Stimulated activated CD4-positive, alpha-beta T cell treated with anti-CD3 and anti-CD28 coated beads, Interleukin-4, amount 100 ng/mL, for 4 hours (primary cell): ENCODE results near the gene SORCS2.

Source experiments
- DNase-seq, 2 experiments: peaks; one replicate each; pipeline ENCODE4 v3.0.0-alpha.2; 2020

The SORCS2 gene

DNA sequence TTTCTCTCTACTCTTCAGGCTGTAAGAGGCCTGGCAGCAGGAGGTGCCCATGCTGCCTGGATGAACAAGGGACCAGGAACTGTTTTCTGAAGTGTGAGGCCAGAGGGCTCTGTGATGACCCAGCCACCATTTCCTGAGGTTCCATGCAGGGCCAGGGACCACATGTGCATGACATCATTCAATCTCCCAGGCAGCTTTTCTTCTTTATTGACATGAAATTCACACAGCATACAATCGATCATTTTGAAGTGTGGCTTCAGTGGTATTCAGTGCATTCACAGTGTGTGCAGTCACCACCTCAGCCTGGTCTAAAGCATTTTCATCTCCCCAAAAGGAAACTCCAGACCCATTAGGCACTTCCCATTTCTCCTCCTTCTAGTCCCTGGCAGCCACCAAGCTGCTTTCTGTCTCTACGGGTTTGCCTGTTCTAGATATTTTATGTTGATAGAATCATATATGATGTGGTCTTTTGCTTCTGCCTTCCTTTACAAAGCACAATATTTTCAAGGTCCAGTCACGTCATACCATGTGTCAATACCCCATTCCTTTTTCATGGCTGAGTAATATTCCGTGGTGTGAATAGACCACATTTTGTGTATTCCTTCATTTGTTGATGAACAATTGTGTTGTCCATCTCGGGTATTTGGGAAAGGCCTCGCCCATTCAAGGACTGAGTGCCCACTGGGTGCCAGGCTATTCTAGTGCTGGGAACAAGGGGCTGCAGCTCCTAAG lies 149.3 kb downstream of the SORCS2 start:
- DNase-seq: no peak

- no peak for DNase-seq
These were observed 150.1 kb downstream of the SORCS2 start for GRCh38 chr4:7342223-7343080.

GRCh38 chr4:7343081-7343655 lies 150.8 kb downstream of the SORCS2 start:
- DNase-seq: no peak

GRCh38 chr4:7343950-7344349 lies 151.6 kb downstream of the SORCS2 start:
- DNase-seq: no peak

GRCh38 chr4:7344636-7345155 lies 152.4 kb downstream of the SORCS2 start:
- DNase-seq: no peak

DNA sequence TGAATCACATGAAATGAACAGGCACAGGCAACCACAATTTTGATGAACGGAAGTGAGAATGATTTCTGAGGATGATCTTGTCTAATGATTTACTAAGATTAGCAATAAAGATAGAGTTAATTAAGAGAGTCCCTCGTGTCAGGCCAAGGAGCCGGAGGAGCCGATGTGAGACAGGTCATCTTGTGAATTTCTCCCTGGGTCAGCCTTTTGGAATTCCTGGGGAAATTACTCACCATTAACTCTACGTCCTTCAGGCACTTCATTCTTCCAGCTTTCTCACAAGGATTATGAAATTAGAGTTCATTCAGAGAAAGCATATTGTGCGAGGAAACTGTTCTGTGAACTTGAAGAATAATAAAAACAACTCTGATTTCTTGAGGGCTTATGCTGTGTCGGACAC lies 155.6 kb downstream of the SORCS2 start:
- DNase-seq: no peak

GRCh38 chr4:7348946-7349900 lies 156.9 kb downstream of the SORCS2 start:
- no peak for DNase-seq

GRCh38 chr4:7350396-7350795 lies 158.1 kb downstream of the SORCS2 start:
- DNase-seq: no peak

DNA sequence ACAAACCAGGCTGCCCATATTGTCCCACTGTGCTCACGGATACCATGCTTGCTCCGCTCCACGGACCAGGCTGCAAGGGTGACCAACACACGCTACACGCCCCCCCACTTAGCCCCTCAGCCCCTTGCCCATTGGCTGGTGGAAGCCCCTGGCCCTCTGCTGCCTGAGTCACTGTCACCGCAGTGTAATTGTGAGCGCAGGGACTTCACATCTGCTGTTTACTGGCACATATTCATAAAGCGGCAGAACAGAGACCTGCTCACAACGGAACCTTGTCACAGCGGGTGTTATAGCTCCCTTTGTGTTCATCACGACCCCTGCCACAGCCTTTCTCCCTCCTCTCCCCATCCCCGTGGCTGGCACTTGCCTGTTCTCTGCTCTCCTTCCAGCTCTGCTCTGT lies 158.7 kb downstream of the SORCS2 start:
- no peak for DNase-seq

DNA sequence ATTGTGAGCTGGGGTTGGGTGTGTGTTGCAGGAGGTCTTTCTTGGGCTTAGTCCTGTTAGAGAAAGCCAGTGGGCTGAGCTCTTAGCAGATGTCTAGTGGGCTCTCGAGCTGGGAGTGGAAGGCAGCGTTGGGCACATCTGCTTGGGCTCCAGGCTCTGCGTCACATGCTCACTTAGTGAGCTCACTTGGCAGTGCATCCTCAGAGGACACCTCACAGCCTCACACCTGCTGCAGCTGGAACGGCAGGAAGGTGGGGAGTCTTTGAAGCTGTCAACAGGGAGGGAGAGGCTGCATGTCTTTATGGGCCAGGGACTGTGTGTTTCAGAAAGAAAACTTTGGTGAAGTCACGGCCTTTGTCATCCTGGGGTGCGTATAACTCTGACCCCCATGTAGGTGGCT lies 160.1 kb downstream of the SORCS2 start:
- DNase-seq: no peak

- DNase-seq: no peak
These were observed 160.9 kb downstream of the SORCS2 start for GRCh38 chr4:7353046-7353790.

- DNase-seq: no peak
These were observed 161.7 kb downstream of the SORCS2 start for GRCh38 chr4:7353846-7354610.

DNA sequence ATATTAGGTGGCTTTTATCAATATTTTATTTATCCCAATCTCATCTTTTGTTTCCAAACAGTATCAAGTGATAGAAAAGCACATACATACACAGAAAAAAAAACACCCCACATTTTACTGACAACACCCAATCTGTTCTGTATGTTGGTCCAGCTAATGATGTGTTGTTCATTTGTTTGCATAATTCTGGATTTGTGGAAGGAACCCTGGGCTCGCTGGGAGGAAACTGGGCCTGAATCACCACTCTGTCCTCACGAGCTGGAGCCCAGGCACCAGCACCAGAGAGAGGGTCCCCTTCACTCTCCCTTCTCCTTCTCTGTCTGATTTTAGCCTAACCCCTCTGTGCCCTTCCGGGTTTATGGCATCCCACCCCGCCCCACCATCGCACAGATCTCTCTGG lies 162.6 kb downstream of the SORCS2 start:
- no peak for DNase-seq

- no peak for DNase-seq
These were observed 163.5 kb downstream of the SORCS2 start for GRCh38 chr4:7355795-7356194.

- no peak for DNase-seq
These were observed 164.5 kb downstream of the SORCS2 start for GRCh38 chr4:7356667-7357310.

DNA sequence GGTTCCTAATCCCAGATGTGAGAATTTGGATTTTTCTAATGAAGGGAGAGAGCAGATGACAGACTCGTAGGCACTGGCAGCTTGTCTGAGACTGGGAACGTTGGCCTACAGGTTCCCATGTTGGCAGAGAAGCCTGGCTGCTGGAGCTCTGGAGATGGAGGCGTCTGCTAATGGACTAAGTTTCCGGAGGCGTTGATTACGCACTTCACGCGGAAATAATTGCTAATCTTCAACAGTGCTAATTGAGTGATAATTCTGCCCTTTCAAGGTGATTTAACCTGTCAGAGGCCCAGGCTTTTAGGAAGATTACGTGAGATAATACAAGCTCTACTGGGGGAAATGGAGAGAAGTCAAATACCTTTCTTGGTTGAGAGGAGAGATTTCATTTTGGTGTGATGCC lies 165.0 kb downstream of the SORCS2 start:
- no peak for DNase-seq

- DNase-seq: no peak
These were observed 165.9 kb downstream of the SORCS2 start for GRCh38 chr4:7358100-7358735.

DNA sequence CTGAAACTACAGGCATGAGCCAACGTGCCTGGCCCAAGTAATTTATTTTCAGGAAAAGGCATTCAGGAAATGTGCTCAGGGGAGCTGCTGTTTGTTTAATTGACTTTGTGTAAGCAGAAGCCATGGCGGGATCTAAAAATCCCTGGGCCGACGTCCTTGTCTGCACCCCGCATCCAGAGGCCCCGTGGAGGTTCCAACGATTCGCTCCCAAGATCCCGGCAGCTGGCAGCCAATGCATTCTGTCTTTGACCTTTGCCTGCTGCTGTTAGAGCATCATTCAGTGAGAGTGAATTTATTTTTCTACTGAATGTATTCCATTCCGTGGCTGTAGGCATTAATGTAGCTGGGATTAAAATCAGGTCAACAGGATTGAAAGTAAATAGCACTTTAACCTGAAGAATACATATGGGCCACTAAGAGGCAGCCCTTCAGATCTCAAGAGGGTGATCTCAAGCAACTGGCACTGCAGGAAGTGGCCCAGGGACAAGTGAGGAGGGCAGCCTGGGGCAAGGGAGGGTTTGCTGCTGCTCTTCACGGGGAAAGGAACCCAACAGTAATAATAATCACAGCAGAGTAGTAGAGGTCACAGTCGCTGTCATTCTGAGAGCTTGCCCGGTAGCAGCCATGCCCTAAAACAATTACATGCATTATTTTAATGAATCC lies 167.2 kb downstream of the SORCS2 start:
- DNase-seq: no peak

DNA sequence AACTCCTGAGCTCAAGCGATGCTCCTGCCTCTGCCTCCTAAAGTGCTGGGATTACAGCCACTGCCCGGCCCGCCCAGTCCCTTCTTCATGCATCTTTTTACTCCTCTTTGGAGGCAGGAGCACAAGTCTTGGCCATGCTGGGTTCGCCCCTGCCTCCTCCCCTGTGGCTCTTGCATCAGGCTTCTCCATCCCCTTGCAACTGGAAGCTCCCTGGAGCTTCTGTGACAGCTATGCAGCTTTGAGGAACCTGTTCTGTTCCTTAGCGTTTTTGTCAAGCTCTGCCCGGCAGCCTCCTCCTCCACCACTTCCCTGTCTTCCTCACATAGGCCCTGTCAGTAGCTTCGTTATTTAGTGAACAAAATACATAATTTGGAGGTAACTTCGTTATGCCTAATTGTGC lies 168.5 kb downstream of the SORCS2 start:
- DNase-seq: no peak
